GM19372 (cell line): ENCODE results near the gene TLN1.

Experiments used
- ATAC-seq: cut with Tn5 transposase; IDR thresholded peaks from one replicate; pipeline ENCODE4 v1.9.1; 2021; ENCODE audit warnings: mild to moderate bottlenecking, low read depth, moderate library complexity; ENCODE audit not compliant: unreplicated experiment

Gene TLN1

GRCh38 chr9:35689542-35690293 is 42.3 kb downstream of the TLN1 start, which contains the start of gene TPM2:
Gene TPM2 (minus strand): TSS chr9:35689925. CDS start chr9:35689817, 108 bp downstream.
- no peak for ATAC-seq

- no peak for ATAC-seq
Measured at GRCh38 chr9:35688558-35689541, 43.1 kb downstream of the TLN1 start.

- ATAC-seq, result no peak
Measured at GRCh38 chr9:35687972-35688557, 43.9 kb downstream of the TLN1 start.

GRCh38 chr9:35687306-35687705 is 44.7 kb downstream of the TLN1 start:
- no peak for ATAC-seq

GRCh38 chr9:35686222-35687203 is 45.5 kb downstream of the TLN1 start:
- no peak for ATAC-seq

GRCh38 chr9:35685506-35685905 is 46.5 kb downstream of the TLN1 start:
- ATAC-seq, result no peak

GRCh38 chr9:35684921-35685320 is 47.1 kb downstream of the TLN1 start:
- ATAC-seq, result no peak

- no peak for ATAC-seq
Measured at GRCh38 chr9:35683323-35683722, 48.7 kb downstream of the TLN1 start.

GRCh38 chr9:35682520-35683315 is 49.3 kb downstream of the TLN1 start:
- ATAC-seq, result no peak

- no peak for ATAC-seq
Measured at GRCh38 chr9:35682051-35682450, 49.9 kb downstream of the TLN1 start.

- no peak for ATAC-seq
Measured at GRCh38 chr9:35681341-35682002, 50.5 kb downstream of the TLN1 start.

GRCh38 chr9:35680331-35681105 is 51.5 kb downstream of the TLN1 start:
- ATAC-seq, result no peak

- ATAC-seq, result no peak
Measured at GRCh38 chr9:35679766-35680330, 52.1 kb downstream of the TLN1 start.

GRCh38 chr9:35679091-35679490 is 52.9 kb downstream of the TLN1 start:
- no peak for ATAC-seq

- ATAC-seq, result no peak
Measured at GRCh38 chr9:35675732-35676392, 56.1 kb downstream of the TLN1 start.

GRCh38 chr9:35675204-35675603 is 56.8 kb downstream of the TLN1 start:
- no peak for ATAC-seq

GRCh38 chr9:35674025-35674361 is 58.0 kb downstream of the TLN1 start:
- no peak for ATAC-seq
